HL-60 (cell line): Measurements from ENCODE around the gene MBTPS1.

ENCODE experiments used
- CTCF ChIP-seq: IDR thresholded peaks from one replicate; pipeline ENCODE4 v1.5.1; 2011; ENCODE audit warnings: low read length, control low read depth, inconsistent platforms; ENCODE audit not compliant: insufficient read depth
- GABPA ChIP-seq: IDR thresholded peaks from 2 replicates; pipeline ENCODE4 v1.6.1; 2012; ENCODE audit warnings: low read depth
- POLR2AphosphoS5 ChIP-seq: IDR thresholded peaks from 2 replicates; pipeline ENCODE4 v1.6.1; 2012; ENCODE audit warnings: low read depth
- SPI1 ChIP-seq: IDR thresholded peaks from 2 replicates; pipeline ENCODE4 v1.6.1; 2012; ENCODE audit warnings: low read depth, mild to moderate bottlenecking, borderline replicate concordance
- TF ChIP-seq, protein P1 (sequence below): IDR thresholded peaks from 2 replicates; pipeline ENCODE4 v1.6.1; 2012; ENCODE audit warnings: low read depth; ENCODE audit not compliant: insufficient replicate concordance

DNA sequence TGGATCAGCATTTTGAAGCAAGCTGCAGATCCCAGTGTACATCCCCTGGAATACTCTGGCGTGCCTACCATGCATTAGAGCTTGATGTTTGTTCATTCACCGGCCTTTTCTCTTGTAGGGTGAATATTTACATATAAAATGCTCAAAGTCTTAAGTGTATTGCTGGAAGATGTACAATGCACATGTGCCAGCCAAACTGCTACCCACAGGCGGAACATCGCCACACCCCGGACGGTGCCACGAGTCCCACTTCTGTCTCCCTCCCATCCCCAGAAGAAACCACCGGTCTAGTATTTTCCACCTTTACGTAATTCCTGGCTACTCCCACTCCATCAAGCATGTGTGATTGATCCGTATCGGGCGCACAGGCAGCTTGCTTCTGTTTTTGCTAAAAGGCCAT is 78.3 kb downstream of the MBTPS1 start:
- TF ChIP-seq POLR2AphosphoS5 (no peak), CTCF (no peak), SPI1 (no peak), GABPA (no peak)
- TF ChIP-seq, protein P1, sequence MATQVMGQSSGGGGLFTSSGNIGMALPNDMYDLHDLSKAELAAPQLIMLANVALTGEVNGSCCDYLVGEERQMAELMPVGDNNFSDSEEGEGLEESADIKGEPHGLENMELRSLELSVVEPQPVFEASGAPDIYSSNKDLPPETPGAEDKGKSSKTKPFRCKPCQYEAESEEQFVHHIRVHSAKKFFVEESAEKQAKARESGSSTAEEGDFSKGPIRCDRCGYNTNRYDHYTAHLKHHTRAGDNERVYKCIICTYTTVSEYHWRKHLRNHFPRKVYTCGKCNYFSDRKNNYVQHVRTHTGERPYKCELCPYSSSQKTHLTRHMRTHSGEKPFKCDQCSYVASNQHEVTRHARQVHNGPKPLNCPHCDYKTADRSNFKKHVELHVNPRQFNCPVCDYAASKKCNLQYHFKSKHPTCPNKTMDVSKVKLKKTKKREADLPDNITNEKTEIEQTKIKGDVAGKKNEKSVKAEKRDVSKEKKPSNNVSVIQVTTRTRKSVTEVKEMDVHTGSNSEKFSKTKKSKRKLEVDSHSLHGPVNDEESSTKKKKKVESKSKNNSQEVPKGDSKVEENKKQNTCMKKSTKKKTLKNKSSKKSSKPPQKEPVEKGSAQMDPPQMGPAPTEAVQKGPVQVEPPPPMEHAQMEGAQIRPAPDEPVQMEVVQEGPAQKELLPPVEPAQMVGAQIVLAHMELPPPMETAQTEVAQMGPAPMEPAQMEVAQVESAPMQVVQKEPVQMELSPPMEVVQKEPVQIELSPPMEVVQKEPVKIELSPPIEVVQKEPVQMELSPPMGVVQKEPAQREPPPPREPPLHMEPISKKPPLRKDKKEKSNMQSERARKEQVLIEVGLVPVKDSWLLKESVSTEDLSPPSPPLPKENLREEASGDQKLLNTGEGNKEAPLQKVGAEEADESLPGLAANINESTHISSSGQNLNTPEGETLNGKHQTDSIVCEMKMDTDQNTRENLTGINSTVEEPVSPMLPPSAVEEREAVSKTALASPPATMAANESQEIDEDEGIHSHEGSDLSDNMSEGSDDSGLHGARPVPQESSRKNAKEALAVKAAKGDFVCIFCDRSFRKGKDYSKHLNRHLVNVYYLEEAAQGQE: no peak
